ENCODE results near the gene EMC6.
"Not testable (repeated sequence)": the region's sequence is repeated elsewhere in the genome, so short reads cannot be mapped to it uniquely, and the experiment has no call there.

The EMC6 gene

DNA sequence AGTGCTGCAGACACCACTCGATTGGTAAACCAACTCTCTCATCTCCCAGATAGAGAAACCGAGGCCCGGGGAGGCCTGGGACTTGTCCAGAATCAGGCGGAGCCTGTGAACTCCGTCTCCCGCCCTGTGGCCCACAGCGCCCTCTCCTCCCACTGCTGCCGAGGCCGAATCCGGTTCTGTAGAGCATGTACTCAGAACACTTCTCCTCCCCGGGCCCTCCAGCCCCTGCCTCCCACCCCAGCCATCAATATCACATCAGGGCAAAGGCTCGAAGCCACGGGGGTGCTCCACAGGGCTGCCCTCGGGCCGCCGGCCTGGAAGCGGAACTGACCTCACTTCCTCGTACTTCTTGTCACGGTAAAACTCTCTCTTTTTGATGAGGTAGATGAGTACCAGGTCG is 13.0 kb downstream of the EMC6 start:
- no peak for DNase-seq (ENCODE audit: low read depth in 2 of 2)

DNA sequence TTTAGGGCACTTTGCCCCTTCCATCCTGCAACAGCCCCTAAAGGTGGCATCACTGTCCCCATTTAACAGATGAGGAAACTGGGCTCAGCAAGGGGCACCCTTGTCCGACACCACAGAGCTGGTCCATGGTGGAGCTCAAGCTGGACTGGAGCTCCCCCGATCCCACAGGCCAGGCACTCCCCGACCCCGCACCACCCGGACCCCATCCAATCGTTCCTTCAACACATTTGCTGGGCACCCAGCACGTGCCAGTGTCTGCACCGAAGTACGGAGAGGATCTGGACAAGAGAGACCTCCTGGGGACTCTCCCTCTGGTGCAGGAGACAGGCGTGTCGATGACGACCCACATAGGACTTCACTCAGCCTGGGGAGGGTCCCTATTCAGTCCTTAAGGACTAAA is 13.4 kb downstream of the EMC6 start:
- no peak for DNase-seq (ENCODE audit: low read depth in 2 of 2)

DNA sequence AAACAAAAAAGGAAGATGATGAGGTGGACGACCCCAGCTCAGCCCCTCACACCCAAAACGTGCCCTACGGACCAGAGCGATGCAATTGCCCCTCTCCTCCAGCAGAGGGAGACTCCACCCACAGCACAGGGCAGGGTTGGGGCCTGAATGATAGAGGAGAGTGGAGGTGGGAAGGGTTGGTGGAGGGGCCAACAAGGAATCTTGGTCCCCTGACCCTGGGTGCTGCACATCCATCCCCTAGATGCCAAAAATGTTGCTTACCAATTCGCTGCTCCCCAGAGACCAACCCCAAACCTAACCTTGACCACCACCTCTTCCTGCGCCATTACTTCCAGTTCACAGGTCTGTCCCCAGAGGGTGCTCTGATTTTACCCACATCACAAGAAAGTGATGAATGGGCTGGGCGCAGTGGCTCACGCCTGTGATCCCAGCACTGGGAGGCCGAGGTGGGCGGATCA is 14.5 kb downstream of the EMC6 start:
- DNase-seq (ENCODE audit: low read depth in 2 of 2) = peak; percentile 30 to 33

DNA sequence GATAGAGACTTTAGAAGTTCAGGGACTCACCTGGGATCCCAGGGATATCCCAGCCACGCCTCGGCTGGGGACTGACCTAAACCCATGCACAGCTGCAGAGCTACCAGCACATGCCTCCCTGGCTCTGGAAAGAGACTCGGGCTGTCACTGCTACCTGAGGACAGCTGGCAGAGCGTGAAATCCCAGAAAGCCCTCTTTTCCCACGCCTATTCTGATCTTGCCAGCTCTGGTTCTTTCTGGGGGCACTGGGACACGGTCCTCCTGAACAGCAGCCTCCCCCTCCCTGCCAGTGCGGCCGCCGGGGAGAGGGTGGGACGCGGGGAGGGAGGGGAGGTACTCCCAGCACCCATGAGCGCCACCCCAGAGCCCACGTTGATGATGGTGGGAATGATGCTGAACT is 16.6 kb downstream of the EMC6 start:
- DNase-seq (ENCODE audit: low read depth in 2 of 2) = no peak

DNA sequence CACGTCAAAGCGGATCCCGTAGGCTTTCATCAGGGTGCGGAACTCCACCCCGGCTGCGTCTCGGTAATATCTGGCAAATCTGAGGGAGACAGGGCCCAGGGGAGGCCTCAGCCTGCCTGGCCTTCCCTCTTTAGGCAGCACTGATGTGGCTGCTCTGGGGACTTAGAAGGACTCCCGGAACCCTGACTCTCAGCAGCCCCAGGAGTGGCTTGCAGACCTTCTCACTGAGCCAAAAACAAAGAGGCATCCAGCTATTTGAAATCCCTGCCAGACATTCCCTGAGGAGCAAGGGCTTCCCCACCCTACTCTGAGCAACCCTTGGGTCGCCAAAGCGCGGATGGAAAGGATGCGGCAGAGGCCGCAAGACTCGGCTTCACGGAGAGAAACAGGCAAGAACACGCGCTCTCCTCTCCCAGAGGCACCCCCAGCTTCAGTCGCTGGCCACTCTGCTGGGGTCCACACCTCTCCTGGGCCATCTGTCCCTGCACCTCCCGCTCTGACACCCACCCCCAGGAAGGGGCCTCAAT is 19.5 kb downstream of the EMC6 start:
- DNase-seq (ENCODE audit: low read depth in 2 of 2) = no peak

DNA sequence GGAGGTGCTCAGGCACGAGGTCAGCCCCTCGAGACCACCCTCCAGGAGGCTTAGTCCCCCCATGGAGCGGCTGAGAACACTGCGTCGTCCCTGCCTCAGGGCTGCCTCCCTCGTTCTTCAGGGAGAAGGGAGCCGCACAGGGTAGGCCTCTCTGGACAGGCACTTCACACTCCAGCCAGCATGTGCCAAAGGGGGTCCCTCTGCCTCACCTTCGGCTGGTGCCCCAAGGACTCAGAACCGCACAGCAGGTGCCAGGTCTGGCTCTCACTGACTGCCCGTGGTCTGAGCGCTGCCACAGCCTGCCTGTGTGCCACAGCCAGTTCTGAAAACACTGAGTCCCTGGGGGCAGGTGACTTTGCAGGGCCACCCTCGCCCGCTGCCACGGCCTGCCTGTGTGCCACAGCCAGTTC is 20.2 kb downstream of the EMC6 start:
- DNase-seq (ENCODE audit: low read depth in 2 of 2) = no peak

DNA sequence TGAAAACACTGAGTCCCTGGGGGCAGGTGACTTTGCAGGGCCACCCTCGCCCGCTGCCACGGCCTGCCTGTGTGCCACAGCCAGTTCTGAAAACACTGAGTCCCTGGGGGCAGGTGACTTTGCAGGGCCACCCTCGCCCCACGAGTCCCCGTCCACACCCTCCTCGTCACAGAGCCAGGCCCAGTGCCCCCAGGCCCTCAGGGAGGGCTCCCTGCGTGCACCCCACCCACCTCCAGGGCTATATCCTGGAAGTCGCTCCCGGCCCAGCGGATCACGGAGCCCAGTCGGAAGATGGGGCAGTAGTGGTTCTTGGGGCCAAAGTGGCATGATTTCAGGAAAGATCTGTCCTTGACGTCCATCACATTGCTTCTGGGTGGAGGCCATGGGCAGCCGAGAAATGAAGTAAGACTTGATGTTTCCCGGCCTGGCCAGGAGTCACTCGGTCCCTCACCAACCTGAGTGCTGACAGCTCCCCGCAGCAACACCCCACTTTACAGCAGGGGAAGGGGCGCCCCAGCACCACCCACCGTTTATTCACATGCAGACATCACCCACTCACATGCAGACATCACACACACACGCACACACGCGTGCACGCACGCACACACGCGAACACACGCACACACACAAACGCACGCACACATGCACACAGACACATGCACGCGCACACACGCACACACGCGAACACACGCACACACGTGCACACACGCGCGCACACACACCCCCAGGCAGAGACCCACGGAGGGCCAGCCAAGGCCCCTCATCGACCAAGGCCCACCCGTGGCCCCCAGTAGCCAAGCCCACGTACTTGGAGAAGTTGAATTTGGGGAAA is 20.9 kb downstream of the EMC6 start:
- DNase-seq (ENCODE audit: low read depth in 2 of 2) = no peak

DNA sequence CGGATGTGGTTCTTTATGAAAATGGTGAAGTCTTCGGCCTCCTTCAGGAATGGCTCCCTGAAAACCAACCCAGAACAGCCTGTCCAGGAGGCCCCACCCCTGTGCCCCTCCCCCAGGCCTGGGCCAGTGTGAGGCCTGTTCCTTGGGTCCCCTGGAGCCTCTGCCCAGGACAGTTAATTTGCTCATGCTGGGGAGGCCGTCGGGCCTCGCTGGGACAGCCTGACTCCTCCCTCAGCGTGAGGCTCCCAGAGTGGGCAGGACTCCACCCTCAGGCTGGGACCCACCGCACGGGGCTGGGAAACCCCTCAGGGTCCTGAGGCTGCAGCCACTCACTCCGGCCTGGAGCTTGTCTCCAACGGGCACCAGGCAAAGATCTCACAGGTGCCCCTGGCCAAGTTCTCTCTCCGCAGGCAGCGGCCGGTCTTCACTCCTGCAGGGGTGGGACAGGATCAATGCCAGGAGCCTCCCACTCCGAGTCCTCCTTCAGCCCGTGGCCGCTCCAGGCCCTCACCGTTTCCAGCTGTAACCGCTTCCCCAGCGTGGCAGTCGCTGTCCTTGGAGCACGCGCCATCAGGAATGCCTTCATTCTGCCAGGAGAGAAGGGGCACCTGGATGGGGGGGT is 21.6 kb downstream of the EMC6 start:
- DNase-seq (ENCODE audit: low read depth in 2 of 2) = no peak

DNA sequence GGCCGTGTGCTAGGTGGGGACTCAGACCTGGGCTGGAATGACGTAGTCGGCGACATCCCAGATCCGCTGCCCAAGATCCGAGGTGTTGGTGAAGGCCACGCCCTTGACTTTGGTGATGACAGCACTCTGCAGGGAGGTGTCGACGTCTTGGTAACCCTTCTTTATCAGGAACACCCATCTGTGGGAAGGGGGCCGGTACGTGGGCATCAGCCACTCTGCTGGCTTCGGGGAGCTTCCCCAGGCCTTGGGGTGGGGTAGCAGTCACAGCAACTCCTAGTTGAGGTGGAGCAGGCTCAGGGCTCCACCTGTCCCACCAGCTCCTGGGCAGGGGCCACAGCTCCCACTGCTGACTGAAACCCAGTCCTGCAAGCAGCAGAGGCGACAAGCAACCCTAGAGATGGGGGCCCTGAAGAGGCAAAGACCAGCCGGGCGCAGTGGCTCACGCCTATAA is 23.0 kb downstream of the EMC6 start:
- DNase-seq (ENCODE audit: low read depth in 2 of 2) = no peak

DNA sequence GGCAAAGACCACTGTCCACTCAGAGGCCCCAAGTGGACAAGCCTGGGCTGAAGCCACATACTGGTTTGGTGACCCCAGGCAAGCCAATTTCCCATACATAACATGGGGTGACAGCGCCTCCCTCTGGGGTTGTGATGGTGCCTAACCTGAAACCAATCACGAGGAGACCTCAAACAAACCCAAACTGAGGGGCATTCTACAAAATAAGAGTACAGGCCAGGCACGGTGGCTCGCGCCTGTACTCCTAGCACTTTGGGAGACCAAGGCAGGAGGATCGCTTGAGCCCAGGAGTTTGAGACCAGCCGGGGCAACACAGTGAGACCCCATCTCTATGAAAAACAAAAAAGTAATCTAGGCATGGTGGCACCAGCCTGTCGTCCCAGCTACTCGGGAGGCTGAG is 23.7 kb downstream of the EMC6 start:
- no peak for DNase-seq (ENCODE audit: low read depth in 2 of 2)

DNA sequence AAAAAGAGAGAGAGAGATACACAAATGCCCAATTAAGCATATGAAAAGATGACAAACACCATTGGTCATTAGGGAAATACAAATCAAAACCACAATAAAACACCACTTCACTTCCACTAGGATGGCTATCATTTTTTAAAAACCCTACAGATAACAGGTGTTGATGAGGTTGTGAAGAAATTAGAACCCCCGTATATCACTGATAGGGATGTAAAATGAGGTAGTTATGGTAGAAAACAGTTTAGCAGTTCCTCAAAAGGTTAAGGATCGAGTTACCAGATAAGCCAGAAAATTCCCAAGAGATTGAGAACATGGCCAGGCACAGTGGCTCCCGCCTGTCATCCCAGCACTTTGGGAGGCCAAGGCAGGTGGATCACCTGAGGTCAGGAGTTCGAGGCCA is 24.5 kb downstream of the EMC6 start:
- DNase-seq (ENCODE audit: low read depth in 2 of 2) = no peak

DNA sequence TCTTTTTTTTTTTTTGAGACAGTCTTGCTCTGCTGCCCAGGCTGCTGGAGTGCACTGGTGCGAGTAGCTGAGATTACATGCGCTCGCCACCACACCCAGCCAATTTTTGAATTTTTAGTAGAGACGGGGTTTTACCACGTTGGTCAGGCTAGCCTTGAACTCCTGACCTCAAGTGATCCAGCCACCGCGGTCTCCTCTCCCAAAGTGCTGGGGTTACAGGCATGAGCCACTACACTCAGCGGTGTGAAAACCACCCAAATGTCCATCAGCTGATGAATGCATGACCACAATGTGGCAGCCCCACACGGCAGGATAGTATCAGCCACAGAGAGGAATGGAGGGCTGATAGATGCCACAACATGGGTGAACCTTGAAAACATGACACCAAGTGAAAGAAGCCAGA is 25.2 kb downstream of the EMC6 start:
- DNase-seq (ENCODE audit: low read depth in 2 of 2) = peak in 1 of 2 donors; percentile 32

DNA sequence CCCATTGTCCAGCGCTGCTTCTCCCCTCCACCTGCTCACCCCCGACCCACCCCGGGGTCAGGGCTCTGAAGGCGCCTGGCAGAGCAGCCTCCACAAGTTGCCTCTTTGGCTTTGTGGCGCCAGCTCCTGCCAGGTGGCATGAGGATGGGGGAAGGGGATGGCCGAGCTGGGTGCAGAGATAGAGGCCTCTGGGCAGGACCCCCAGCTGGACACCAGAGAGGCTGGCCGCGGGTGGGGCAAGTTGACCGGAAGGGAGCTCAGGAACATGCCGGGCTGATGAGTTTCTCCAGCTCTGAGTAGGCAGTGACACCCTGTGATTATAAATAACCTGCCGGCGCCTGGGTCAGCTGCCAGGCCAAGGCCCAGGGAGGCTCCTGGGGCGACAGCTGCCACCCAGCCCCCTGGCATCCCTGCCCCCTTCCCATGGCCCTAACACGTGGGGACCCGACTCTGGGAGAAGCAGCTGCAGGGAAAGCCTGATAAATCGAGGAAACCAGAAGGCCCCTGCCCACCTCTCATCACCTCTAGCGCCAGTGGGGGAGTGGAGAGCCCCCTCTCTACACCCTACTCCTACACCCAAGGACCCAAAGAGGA is 26.6 kb downstream of the EMC6 start:
- no peak for DNase-seq (ENCODE audit: low read depth in 2 of 2)

DNA sequence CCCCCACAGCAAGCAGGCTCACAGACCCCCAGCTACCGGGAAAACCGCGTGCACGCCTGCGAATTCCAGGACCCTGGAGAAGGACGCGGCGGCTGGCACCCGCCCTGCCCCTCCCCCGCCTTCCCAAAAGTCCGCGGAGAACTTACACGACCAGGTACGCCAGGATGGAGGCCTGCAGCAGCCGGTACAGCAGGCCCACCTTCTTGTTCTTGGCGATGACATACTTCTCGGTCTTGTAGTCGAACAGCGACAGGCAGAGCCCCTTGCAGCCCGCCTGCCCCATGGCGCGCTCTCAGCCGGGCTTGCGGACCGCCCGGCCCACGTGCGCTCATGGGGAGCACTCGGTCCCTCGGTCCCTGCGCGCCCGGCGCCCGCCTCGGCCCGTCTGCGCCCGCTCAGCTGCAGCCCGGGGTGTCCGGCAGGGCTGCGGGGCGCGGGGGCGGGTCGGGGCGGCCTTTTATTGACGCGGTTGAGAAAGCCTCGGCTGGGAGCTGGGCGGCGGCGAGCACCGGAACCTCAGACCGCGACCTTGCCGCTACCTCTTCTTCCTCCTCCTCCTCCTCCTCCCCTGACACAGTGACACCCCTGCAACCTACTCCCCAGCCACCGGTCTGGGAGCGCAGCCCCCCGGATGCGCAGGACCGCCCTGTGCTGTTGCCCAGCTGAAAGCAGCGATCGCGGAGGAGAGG is 27.3 kb downstream of the EMC6 start, which contains the start of gene P2RX5:
Gene P2RX5, minus strand, starts transcription at position 433 of the 689 bp plus-strand sequence. Its CDS starts 150 bp downstream, at position 283.
- DNase-seq (ENCODE audit: low read depth in 2 of 2) = peak in 1 of 2 donors; percentile 46

DNA sequence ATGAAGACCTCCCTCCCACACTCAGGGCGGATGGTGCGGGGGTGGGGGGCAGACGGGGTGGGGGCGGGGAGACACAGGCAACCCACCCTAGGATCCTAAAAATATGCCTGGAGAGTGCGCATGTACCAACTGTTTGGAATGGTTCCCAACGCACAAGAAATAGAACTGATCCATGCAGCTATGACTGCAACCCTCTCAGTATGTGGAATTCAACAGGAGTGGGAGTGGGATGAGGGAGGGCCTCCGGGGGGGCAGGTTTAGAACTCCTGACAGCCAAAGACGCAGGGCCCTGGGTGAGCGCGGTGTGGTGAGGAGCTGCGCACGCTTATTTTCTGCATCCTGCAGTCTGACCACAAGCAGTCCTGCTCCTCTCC is 28.5 kb downstream of the EMC6 start:
- DNase-seq (ENCODE audit: low read depth in 2 of 2) = no peak

DNA sequence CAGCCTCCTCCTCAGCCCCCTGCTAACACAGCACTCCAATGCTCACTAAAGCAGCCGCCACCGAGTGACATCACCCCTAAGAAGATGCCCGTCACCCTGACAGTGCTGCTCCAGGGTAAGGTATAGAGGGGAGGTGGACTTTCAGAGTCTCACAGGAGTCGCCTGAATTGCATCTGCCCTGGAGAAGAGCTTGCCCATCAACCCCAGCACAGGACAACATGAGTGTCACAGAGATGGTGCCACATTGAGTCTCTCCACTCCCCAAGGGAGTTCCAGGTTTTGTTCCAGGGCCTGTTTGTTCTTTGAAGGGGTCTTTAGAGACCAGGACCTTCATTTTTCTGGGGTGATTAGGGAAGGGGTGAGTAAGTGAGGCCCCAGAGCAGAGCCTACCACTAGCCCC is 29.5 kb downstream of the EMC6 start:
- no peak for DNase-seq (ENCODE audit: low read depth in 2 of 2)

DNA sequence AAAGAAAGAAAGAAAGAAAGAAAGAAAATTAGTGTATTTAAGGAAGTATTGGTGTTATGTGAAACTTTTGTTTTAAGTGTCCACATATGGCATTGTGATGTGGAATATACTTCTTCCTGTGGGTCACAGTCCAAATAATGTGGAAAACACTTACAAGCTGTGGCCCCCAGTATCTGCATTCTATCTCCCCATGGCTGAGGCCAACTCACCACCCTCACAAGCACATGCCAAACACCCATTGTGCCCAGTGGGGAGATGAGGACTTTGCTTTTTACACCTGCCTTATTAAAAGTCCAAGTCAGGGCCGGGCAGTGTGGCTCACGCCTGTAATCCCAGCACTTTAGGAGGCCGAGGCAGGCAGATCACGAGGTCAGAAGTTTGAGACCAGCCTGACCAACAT is 31.3 kb downstream of the EMC6 start:
- no peak for DNase-seq (ENCODE audit: low read depth in 2 of 2)

DNA sequence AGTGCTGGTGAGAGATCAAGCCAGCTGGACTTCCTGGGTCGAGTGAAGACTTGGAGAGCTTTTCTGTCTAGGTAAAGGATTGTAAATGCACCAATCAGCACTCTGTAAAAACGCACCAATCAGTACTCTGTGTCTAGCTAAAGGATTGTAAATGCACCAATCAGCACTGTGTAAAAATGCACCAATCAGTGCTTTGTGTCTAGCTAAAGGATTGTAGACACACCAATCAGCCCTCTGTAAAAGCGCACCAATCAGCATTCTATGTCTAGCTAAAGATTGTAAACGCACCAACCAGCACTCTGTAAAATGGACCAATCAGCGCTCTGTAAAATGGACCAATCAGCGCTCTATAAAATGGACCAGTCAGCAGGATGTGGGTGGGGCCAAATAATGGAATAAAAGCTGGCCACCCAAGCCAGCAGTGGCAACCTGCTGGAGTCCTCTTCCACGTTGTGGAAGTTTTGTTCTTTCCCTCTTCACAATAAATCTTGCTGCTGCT is 33.5 kb downstream of the EMC6 start:
- not testable (repeated sequence) for DNase-seq (ENCODE audit: low read depth in 2 of 2)

DNA sequence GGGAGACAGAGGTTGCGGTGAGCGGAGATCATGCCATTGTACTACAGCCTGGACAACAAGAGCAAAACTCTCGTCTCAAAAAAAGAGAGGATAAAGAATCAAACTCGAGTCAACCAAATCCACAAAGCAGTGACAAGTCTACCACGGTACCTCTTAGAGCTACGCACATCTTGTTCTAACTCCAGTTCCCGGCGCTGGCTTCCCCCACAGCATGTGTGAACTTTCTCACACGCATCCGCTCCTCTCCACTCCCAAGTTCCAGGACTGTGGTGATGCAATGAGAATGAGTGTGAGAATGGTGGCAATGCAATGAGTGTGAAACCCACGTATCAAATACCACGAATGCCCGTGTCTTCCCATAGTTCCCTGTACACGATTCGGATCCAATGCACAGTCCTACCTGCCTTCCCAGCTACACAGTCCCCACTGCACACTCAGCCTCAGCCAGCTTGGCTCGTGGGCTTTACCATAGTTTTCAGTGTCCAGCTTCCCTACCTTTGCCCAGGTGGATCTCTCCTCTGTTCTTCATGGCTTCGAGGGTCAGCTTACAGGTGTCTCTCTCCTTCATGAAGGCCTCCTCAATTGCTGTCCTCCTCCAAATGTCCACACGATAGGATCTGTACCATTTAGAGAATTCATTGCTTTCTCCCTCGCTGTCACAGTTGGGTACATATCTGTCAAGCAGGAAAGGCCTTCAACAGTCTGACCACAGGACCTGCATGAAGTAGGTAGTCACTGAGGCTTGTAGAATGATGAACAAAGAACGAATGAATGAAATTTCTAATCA is 36.5 kb downstream of the EMC6 start:
- no peak for DNase-seq (ENCODE audit: low read depth in 2 of 2)

DNA sequence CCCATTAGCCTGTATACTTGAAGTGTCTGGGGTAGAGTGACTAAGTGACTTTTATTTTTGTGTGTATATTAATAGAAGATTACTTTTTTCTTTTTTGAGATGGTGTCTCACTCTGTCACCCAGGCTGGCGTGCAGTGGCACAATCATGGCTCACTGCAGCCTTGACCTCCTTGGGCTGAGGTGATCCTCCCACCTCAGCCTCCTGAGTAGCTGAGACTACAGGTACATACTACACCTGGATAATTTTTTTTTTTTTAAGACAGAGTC is 37.0 kb downstream of the EMC6 start:
- DNase-seq (ENCODE audit: low read depth in 2 of 2) = not testable (repeated sequence)

DNA sequence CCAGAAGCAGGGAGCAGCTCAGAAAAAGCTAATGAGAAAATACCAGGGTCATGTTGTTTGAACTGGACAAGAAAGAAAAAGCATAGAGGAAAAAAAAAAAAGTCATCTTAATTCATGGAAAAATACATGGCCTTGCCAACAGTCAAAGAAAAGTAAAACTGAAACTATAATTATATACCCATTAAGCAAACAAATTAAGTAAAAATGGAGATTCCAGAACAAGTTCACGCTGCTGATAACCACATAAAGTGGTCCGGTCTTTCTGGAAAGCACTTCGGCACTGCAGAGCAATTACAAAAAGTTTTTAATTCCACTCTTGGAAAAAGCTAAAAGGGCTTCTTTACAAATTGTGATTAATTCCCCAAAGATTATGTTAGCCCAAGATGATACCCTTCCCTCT is 39.8 kb downstream of the EMC6 start:
- DNase-seq (ENCODE audit: low read depth in 2 of 2) = no peak
